Thyroid gland (tissue), 4 donors: ENCODE results near the gene CMC1. TPM values are rescaled to one million over a fixed set of nuclear protein-coding genes. Genes with fewer than 3 reads are reported as not detected.

Source experiments
- DNase-seq, 2 donors: peaks; one replicate each; pipeline ENCODE4 v3.0.0-alpha.2; 2019
- H3K27ac ChIP-seq, 3 donors: fragments of 200-600 bp; sonication (generic); 1 replicate in 2 of 3; 2 replicates in 1 of 3; pipeline ENCODE4 v1.5.1; 2016 to 2019; ENCODE audit warnings: mild to moderate bottlenecking in 1 of 3, moderate library complexity in 1 of 3
- H3K27me3 ChIP-seq: fragments of 200-600 bp; sonication (generic); one replicate; pipeline ENCODE4 v1.5.1; 2019
- H3K36me3 ChIP-seq, 2 donors: fragments of 200-600 bp; sonication (generic); one replicate each; pipeline ENCODE4 v1.5.1; 2016 to 2019
- H3K4me1 ChIP-seq, 2 donors: fragments of 200-600 bp; sonication (generic); one replicate each; pipeline ENCODE4 v1.5.1; 2017 to 2019
- H3K4me3 ChIP-seq, 3 donors: fragments of 200-600 bp; sonication (generic); replicated peaks in 1 of 3; 1 replicate in 2 of 3; 2 replicates in 1 of 3; pipeline ENCODE4 v1.5.1; 2016; ENCODE audit warnings: mild to moderate bottlenecking in 1 of 3
- H3K9me3 ChIP-seq: fragments of 200-600 bp; sonication (generic); one replicate; pipeline ENCODE4 v1.5.1; 2017
- POLR2A ChIP-seq, 2 donors: fragments of 450-650 bp; IDR thresholded peaks; one replicate each; pipeline ENCODE4 v1.6.1; 2017; ENCODE audit warnings: antibody characterized with exemption in 2 of 2, mild to moderate bottlenecking in 2 of 2, moderate library complexity in 1 of 2
- WGBS, 2 donors: methylation state at CpG; one replicate each; pipeline ENCODE4 v1.1.5; 2017; 5-methylcytosine and 5-hydroxymethylcytosine counted together
- intact Hi-C: fragments of 100-400 bp; cut with DNase I; formaldehyde crosslinking; loops from one replicate; pipeline ENCODE4 v1.15.1; 2023
- total RNA-seq, 4 donors: library from RNA; depleted of rRNA; stranded (reverse); fragments of >200 nt; gene quantifications; one replicate each; pipeline ENCODE4 v1.2.3, GENCODE V29; 2016
- TF ChIP-seq, protein P1 (sequence below), 6 experiments: fragments of 200-600 bp in 3 of 6; fragments of 450-650 bp in 3 of 6; sonication (generic) in 3 of 6; IDR thresholded peaks; one replicate each; pipeline ENCODE4 v1.5.1; 2016 to 2019; ENCODE audit warnings: antibody characterized with exemption in 6 of 6, mild to moderate bottlenecking in 2 of 6, inconsistent platforms in 1 of 6, moderate library complexity in 1 of 6

Gene CMC1
- total RNA-seq, 4 donors from 2014 or later = 3.0 to 22.7 (median 8.3) TPM

DNA sequence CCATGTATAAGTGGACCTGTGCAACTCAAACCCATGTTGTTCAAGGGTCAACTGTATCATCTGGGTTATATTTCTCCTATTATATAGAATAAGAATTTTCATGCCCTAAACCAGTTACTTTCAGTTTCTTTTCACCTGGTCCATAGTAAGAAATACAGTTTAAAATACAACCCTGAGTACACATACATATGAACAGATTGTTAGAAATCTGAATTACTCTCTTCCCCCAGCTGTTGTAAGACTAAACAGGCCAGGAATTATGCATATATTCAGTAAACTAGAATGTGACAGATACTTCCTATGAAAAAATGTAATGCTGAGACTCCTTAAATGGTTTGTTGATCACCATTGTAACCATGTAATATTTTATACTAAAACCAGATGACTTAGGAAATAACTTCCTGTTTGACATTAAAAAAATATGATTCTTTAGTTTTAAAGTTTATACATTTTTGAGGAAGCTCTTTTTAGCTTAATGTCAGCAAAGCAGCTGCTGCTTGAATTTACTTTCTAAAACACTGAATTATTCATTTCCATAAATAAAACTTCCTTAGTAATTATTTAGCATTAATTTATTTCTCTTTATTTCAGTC lies 54.6 kb downstream of the CMC1 start:
- Histone ChIP-seq H3K27ac (no peak overlapping the region), H3K36me3 (no peaks in the 10 kb centered on the region), H3K9me3 (no peaks in the 10 kb centered on the region), H3K4me1 (no peaks in the 10 kb centered on the region), H3K4me3 (no peak overlapping the region), H3K27me3 (no peaks in the 10 kb centered on the region)
- DNase-seq = no peak
- intact Hi-C loops = no loop called here
- no peak for TF ChIP-seq POLR2A (IDR thresholded peaks at IDR 0.05)
- TF ChIP-seq, protein P1, sequence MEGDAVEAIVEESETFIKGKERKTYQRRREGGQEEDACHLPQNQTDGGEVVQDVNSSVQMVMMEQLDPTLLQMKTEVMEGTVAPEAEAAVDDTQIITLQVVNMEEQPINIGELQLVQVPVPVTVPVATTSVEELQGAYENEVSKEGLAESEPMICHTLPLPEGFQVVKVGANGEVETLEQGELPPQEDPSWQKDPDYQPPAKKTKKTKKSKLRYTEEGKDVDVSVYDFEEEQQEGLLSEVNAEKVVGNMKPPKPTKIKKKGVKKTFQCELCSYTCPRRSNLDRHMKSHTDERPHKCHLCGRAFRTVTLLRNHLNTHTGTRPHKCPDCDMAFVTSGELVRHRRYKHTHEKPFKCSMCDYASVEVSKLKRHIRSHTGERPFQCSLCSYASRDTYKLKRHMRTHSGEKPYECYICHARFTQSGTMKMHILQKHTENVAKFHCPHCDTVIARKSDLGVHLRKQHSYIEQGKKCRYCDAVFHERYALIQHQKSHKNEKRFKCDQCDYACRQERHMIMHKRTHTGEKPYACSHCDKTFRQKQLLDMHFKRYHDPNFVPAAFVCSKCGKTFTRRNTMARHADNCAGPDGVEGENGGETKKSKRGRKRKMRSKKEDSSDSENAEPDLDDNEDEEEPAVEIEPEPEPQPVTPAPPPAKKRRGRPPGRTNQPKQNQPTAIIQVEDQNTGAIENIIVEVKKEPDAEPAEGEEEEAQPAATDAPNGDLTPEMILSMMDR (IDR thresholded peaks at IDR 0.05) = no peak

DNA sequence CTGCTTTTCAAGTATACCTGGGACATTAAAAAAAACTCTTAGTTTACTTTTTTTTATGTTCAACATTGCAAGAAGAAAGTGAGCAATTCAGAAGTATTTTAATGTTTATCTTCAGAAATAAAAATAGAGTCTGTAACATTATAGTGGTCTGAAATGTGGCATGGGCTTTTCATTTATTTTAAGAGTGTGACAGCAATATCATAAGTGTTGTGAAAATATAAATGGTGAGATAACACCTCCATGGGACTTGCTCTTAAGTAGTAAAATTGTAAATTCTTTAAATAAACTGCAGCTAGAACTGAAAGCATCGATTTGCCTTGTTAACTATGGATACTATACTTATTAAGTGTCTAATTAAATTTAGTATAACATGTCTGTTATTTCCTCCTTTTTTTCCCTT lies 58.3 kb downstream of the CMC1 start:
- H3K27me3 ChIP-seq = no peaks in the 10 kb centered on the region
- H3K4me1 ChIP-seq = no peaks in the 10 kb centered on the region
- 96% methylated on average over 1 of the region's 1 CpG for WGBS, 2 donors
- no peak overlapping the region for H3K4me3 ChIP-seq
- H3K36me3 ChIP-seq = no peaks in the 10 kb centered on the region
- H3K9me3 ChIP-seq = no peaks in the 10 kb centered on the region
- TF ChIP-seq POLR2A (IDR thresholded peaks at IDR 0.05) = no peak
- TF ChIP-seq, protein P1 (IDR thresholded peaks at IDR 0.05) = no peak
- intact Hi-C loops = no loop called here
- no peak for DNase-seq
- no peak overlapping the region for H3K27ac ChIP-seq

DNA sequence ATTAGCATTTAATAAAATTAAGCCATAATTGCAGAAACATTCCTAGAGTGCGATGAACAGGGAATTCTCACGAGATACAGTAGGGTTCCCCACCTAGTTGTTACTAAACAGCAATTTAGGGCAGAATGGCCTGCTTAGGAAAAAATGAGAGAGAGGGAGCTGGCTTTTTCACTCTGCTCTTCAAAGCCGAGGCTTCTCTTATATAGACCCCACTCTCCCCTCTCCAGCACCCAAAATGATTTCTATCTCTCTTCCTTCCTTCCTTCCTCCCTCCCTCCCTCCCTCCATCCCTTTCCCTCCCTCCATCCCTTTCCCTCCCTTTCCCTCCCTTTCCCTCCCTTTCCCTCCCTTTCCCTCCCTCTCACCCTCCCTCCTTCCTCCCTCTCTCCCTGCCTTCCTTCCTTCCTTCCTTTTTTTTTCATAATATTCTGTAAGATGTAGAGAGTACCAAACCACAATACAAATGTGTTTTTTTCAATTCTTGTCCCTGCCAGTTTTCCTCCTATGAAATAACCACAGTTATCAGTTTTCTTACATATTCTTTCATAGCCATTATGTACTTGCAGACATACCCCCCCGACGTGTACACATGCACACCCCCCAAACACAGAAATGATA lies 59.0 kb downstream of the CMC1 start:
- intact Hi-C loops = no loop called here
- H3K27me3 ChIP-seq = no peaks in the 10 kb centered on the region
- 93% methylated on average over 5 of the region's 5 CpGs for WGBS, 2 donors

DNA sequence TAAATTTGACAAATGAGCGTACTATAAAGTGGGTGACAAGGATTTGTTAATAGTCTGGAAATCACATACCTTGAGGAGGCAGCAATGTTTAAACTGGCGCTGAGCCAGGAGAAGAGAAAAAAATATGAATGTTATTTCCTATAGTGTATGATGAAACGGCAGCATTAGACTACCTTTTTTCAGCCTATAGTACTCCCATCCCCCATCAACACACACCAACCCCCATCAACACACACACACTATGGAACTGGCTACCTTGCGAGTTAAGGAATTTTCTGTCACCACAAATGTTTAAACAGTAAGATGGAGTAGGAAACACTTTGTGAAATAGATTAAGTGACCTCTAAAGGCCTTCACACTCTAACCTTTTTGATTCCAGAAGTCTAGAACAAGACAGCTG lies 60.3 kb downstream of the CMC1 start:
- no peak for DNase-seq
- Histone ChIP-seq H3K27ac (no peak overlapping the region), H3K4me1 (no peaks in the 10 kb centered on the region), H3K36me3 (no peaks in the 10 kb centered on the region), H3K4me3 (no peak overlapping the region), H3K27me3 (no peaks in the 10 kb centered on the region), H3K9me3 (no peaks in the 10 kb centered on the region)
- intact Hi-C loops = no loop called here
- TF ChIP-seq, protein P1 (IDR thresholded peaks at IDR 0.05) = no peak
- TF ChIP-seq POLR2A (IDR thresholded peaks at IDR 0.05) = no peak
- WGBS, 2 donors = 92 to 93% methylated on average over 4 of the region's 4 CpGs

More for the DNA sequence above, 59.0 kb downstream of the CMC1 start:
- Histone ChIP-seq H3K4me3 (no peak overlapping the region), H3K9me3 (no peaks in the 10 kb centered on the region), H3K4me1 (no peaks in the 10 kb centered on the region), H3K27ac (no peak overlapping the region), H3K36me3 (no peaks in the 10 kb centered on the region)
- TF ChIP-seq, protein P1 (IDR thresholded peaks at IDR 0.05) = no peak
- TF ChIP-seq POLR2A (IDR thresholded peaks at IDR 0.05) = no peak
- no peak for DNase-seq

DNA sequence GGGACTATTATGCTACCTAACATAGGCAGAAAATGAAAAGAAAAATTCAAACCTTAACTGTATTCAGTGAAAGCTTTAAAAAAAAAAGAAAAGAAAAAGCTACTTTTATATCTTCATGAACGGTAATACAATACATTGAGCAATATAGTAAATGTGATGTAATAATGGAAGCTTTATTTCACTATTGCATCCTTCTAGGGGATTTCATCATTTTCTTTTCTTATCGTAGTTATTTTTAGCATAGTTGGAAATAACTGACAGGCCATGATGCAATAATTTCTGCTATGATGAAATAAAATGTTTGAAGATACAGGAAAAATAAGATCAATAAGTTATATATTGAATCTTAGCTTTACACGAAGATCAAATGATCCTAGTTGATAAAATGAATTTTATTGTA lies 66.8 kb downstream of the CMC1 start:
- no peaks in the 10 kb centered on the region for H3K36me3 ChIP-seq
- intact Hi-C loops = no loop called here
- no peaks in the 10 kb centered on the region for H3K4me1 ChIP-seq
- TF ChIP-seq, protein P1 (IDR thresholded peaks at IDR 0.05) = no peak
- TF ChIP-seq POLR2A (IDR thresholded peaks at IDR 0.05) = no peak
- DNase-seq = no peak
- no peak overlapping the region for H3K4me3 ChIP-seq
- no peaks in the 10 kb centered on the region for H3K27me3 ChIP-seq
- no peak overlapping the region for H3K27ac ChIP-seq
- 91 to 92% methylated on average over 3 of the region's 3 CpGs for WGBS, 2 donors
- H3K9me3 ChIP-seq = no peaks in the 10 kb centered on the region
